K562 (cell line): ENCODE data around the gene BCL2L1. TPM values are rescaled to one million over a fixed set of nuclear protein-coding genes. Genes with fewer than 3 reads are reported as not detected.
A peak's percentile ranks its signal among the peaks of the same experiment; 100 is the strongest.

ENCODE experiments used
- ATAC-seq: fragments of 200-7000 bp; cut with Tn5 transposase; 3 replicates; pipeline ENCODE4 v1.9.1; 2020; ENCODE audit warnings: moderate library complexity
- BruUV-seq: library from RNA; stranded (reverse); fragments of 400-500 nt; replicated peaks from 2 replicates; lab custom pipeline; 2021; lab: Mats Ljungman, UMichigan
- CTCF ChIA-PET: fragments of 300-600 bp; formaldehyde crosslinking; extraction: SDS; loops from one replicate; lab custom pipeline; 2021; ENCODE audit warnings: low intra/inter-chr PET ratio; lab: Yijun Ruan, JAX
- POLR2A ChIA-PET: fragments of 300-600, 350-650 bp; sonication (Branson Sonifier 250); formaldehyde crosslinking; extraction: SDS; loops from one replicate; lab custom pipeline; 2021; ENCODE audit warnings: antibody characterized with exemption, inconsistent platforms; lab: Yijun Ruan, JAX
- DNase-seq, 4 experiments: peaks; one replicate each; pipeline versions ENCODE4 v3.0.0 to v3.0.0-alpha.2; 2011 to 2018; ENCODE audit warnings: low spot score in 3 of 4, mixed read lengths in 3 of 4; ENCODE audit errors: extremely low read depth in 1 of 4
- FAIRE-seq: peaks from 2 replicates; lab custom pipeline; 2011; peaks lifted over from hg19 to GRCh38; lab: Jason Lieb, UNC
- H2AFZ ChIP-seq: 2 replicates; pipeline ENCODE4 v1.6.0; 2011; ENCODE audit warnings: low read depth, low read length, control low read depth, inconsistent platforms
- H3K27ac ChIP-seq: fragments of 200-600 bp; 3 replicates; pipeline ENCODE4 v1.8.0; 2011; ENCODE audit warnings: low read depth, mild to moderate bottlenecking, control low read depth, inconsistent platforms, low read length, moderate library complexity, mixed read lengths; ENCODE audit errors: extremely low read depth
- H3K27me3 ChIP-seq, 2 experiments: fragments of 300-600 bp in 1 of 2; 2 replicates in 1 of 2; 3 replicates in 1 of 2; pipeline versions ENCODE4 v1.6.0 to v1.8.0; 2011; ENCODE audit warnings: inconsistent platforms in 2 of 2, low read length in 2 of 2, mild to moderate bottlenecking in 1 of 2, mixed read lengths in 1 of 2, moderate library complexity in 1 of 2; ENCODE audit not compliant: control insufficient read depth in 2 of 2, insufficient read depth in 2 of 2
- H3K36me3 ChIP-seq: fragments of 300-600 bp; 3 replicates; pipeline ENCODE4 v1.8.0; 2011; ENCODE audit warnings: mild to moderate bottlenecking, low read length, inconsistent platforms; ENCODE audit not compliant: control insufficient read depth, insufficient read depth
- H3K4me1 ChIP-seq, 2 experiments: fragments of 200-600 bp in 1 of 2; replicated peaks in 1 of 2; 2 replicates in 1 of 2; 3 replicates in 1 of 2; pipeline versions ENCODE4 v1.5.1 to v1.8.0; 2011; ENCODE audit warnings: inconsistent platforms in 2 of 2, low read length in 2 of 2, mild to moderate bottlenecking in 1 of 2, mixed read lengths in 1 of 2, moderate library complexity in 1 of 2; ENCODE audit not compliant: control insufficient read depth in 2 of 2, insufficient read depth in 2 of 2
- H3K4me2 ChIP-seq: 2 replicates; pipeline ENCODE4 v1.6.1; 2011; ENCODE audit warnings: low read length, control low read depth, inconsistent platforms, mixed read lengths; ENCODE audit not compliant: insufficient read depth
- H3K4me3 ChIP-seq: fragments of 200-600 bp; sonication (generic), shearing (Covaris generic); 2 replicates; pipeline ENCODE4 v1.5.1; 2016; ENCODE audit warnings: control low read depth, inconsistent platforms
- H3K79me2 ChIP-seq: fragments of 200-600 bp; 3 replicates; pipeline ENCODE4 v1.8.0; 2011; ENCODE audit warnings: low read length, inconsistent platforms; ENCODE audit not compliant: control insufficient read depth, insufficient read depth
- H3K9ac ChIP-seq, 2 experiments: 2 replicates each; pipeline versions ENCODE4 v1.6.0 to v1.6.1; 2011; ENCODE audit warnings: low read depth in 2 of 2, low read length in 2 of 2, control low read depth in 1 of 2, inconsistent platforms in 1 of 2, mild to moderate bottlenecking in 1 of 2, mixed read lengths in 1 of 2; ENCODE audit not compliant: insufficient read depth in 1 of 2
- H3K9me1 ChIP-seq: one replicate; pipeline ENCODE4 v1.6.0; 2011; ENCODE audit warnings: inconsistent platforms, mild to moderate bottlenecking, low read length, moderate library complexity; ENCODE audit not compliant: control insufficient read depth, insufficient read depth
- H3K9me3 ChIP-seq: replicated peaks from 2 replicates; pipeline ENCODE4 v1.5.1; 2011; ENCODE audit warnings: low read depth, low read length, inconsistent platforms; ENCODE audit not compliant: control insufficient read depth, insufficient read depth
- H4K20me1 ChIP-seq: replicated peaks from 2 replicates; pipeline ENCODE4 v1.6.1; 2011; ENCODE audit warnings: low read length, inconsistent platforms, mixed read lengths; ENCODE audit not compliant: control insufficient read depth, insufficient read depth
- BCOR ChIP-seq: fragments of 450-650 bp; IDR thresholded peaks from 2 replicates; pipeline ENCODE4 v1.6.1; 2016
- ELF1 ChIP-seq: fragments of 200-800 bp; sonication (Bioruptor generic); IDR thresholded peaks from 2 replicates; pipeline ENCODE4 v1.6.1; 2016; ENCODE audit warnings: missing genetic modification characterization, missing compliant biosample characterization
- EP400 ChIP-seq: fragments of 450-650 bp; IDR thresholded peaks from 2 replicates; pipeline ENCODE4 v1.6.1; 2017; ENCODE audit warnings: antibody characterized with exemption, mild to moderate bottlenecking, moderate library complexity
- KLF6 ChIP-seq: fragments of 250-450 bp; sonication (Bioruptor Pico); IDR thresholded peaks from 2 replicates; pipeline ENCODE4 v1.4.0; 2020; ENCODE audit warnings: mild to moderate bottlenecking, moderate library complexity, borderline replicate concordance
- MBD2 ChIP-seq: sonication (generic); IDR thresholded peaks from 2 replicates; pipeline ENCODE4 v1.6.1; 2016; ENCODE audit warnings: low read depth, borderline replicate concordance
- MCM3 ChIP-seq: fragments of 450-650 bp; IDR thresholded peaks from 2 replicates; pipeline ENCODE4 v1.6.1; 2016
- MIER1 ChIP-seq: fragments of 450-650 bp; IDR thresholded peaks from 2 replicates; pipeline ENCODE4 v1.6.1; 2016; ENCODE audit warnings: antibody characterized with exemption, mild to moderate bottlenecking, low read depth
- PHF20 ChIP-seq: fragments of 450-650 bp; IDR thresholded peaks from 2 replicates; pipeline ENCODE4 v1.6.1; 2018; ENCODE audit not compliant: partially characterized antibody
- SUPT5H ChIP-seq: fragments of 450-650 bp; IDR thresholded peaks from 2 replicates; pipeline ENCODE4 v1.6.1; 2016
- TAF15 ChIP-seq: fragments of 200-400 bp; formaldehyde crosslinking; IDR thresholded peaks from 2 replicates; pipeline ENCODE4 v1.6.1; 2017; ENCODE audit warnings: mild to moderate bottlenecking, low read depth, low read length, moderate library complexity
- ZNF668 ChIP-seq: fragments of 250-450 bp; sonication (Bioruptor Pico); IDR thresholded peaks from 2 replicates; pipeline ENCODE4 v1.8.0; 2022; ENCODE audit warnings: mild to moderate bottlenecking, inconsistent platforms
- ZNF830 ChIP-seq: fragments of 250-450 bp; sonication (Bioruptor Pico); IDR thresholded peaks from 2 replicates; pipeline ENCODE4 v1.5.0; 2021; ENCODE audit warnings: mild to moderate bottlenecking
- ZSCAN32 ChIP-seq: fragments of 450-650 bp; formaldehyde crosslinking; IDR thresholded peaks from 2 replicates; pipeline ENCODE4 v1.4.0; 2020; ENCODE audit warnings: mild to moderate bottlenecking, moderate library complexity
- WGBS: fragments of 100-300 bp; shearing (Covaris generic); methylation state at CpG from one replicate; pipeline ENCODE4 v1.1.6; 2016; ENCODE audit warnings: low coverage, mixed read lengths; ENCODE audit not compliant: insufficient coverage; ENCODE audit errors: missing lambda C conversion rate; 5-methylcytosine and 5-hydroxymethylcytosine counted together
- in situ Hi-C: fragments of 300-500 bp; cut with MboI; formaldehyde crosslinking; loops from 4 replicates; pipeline ENCODE4 v1.15.0; 2018; ENCODE audit warnings: inconsistent platforms, mixed read lengths
- intact Hi-C: fragments of 100-400 bp; cut with micrococcal nuclease; formaldehyde crosslinking; loops from 2 replicates; pipeline ENCODE4 v1.14.2; 2022
- polyA plus RNA-seq, 8 experiments: library from polyadenylated mRNA; depleted of rRNA in 4 of 8; stranded (reverse) in 5 of 8; unstranded in 3 of 8; fragments of >200 nt; fragmentation: Nextera tagmentation in 2 of 8; fragmentation: Illumina TruSeq in 1 of 8; extraction: Ambion mirVana in 2 of 8; extraction: Trizol in 1 of 8; gene quantifications; 2 replicates each; pipeline versions ENCODE4 v1.2.1 to v1.2.3, GENCODE V29; 2011 to 2014; ENCODE audit warnings: inconsistent platforms in 1 of 8, missing spikeins in 1 of 8
- total RNA-seq, 7 experiments: library from RNA; depleted of rRNA in 6 of 7; stranded (reverse); fragments of >200 nt in 6 of 7; fragmentation: Illumina TruSeq in 2 of 7; extraction: Trizol in 2 of 7; gene quantifications; 2 replicates each; pipeline versions ENCODE4 v1.2.1 to v1.2.3, GENCODE V29; 2011 to 2021; ENCODE audit warnings: low replicate concordance in 1 of 7
- TF ChIP-seq, protein P1 (sequence below): sonication (generic); formaldehyde crosslinking; IDR thresholded peaks from 2 replicates; pipeline ENCODE4 v1.8.1; 2023; ENCODE audit warnings: mild to moderate bottlenecking, missing genetic modification reagents

The BCL2L1 gene
- total and polyA plus RNA-seq, 9 of the 15 experiments (the other 6 are each of a cell fraction or from before 2014, with no cell fraction given), result 3.3 to 182 (median 120) TPM

- TF ChIP-seq, protein P1, sequence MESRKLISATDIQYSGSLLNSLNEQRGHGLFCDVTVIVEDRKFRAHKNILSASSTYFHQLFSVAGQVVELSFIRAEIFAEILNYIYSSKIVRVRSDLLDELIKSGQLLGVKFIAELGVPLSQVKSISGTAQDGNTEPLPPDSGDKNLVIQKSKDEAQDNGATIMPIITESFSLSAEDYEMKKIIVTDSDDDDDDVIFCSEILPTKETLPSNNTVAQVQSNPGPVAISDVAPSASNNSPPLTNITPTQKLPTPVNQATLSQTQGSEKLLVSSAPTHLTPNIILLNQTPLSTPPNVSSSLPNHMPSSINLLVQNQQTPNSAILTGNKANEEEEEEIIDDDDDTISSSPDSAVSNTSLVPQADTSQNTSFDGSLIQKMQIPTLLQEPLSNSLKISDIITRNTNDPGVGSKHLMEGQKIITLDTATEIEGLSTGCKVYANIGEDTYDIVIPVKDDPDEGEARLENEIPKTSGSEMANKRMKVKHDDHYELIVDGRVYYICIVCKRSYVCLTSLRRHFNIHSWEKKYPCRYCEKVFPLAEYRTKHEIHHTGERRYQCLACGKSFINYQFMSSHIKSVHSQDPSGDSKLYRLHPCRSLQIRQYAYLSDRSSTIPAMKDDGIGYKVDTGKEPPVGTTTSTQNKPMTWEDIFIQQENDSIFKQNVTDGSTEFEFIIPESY (CRISPR knock-in tag), result no peak
- TF ChIP-seq MCM3 (no peak), MIER1 (no peak), ZNF830 (CRISPR knock-in tag) (0 out of 2 replicates have a peak, but pooled peaks have one; percentile 60), TAF15 (no peak)
These were observed 38.3 kb downstream of the BCL2L1 start (continued) for GRCh38 chr20:31684153-31685015.

GRCh38 chr20:31682927-31683326 is 39.7 kb downstream of the BCL2L1 start:
- CTCF ChIA-PET, result no interaction called here
- intact Hi-C loops, result no loop called here
- Histone ChIP-seq H3K9me3 (no peaks in the 10 kb centered on the region), H3K36me3 (peaks cover 85% of the 10 kb centered on the region), H4K20me1 (no peaks in the 10 kb centered on the region), H3K27ac (peak overlapping the region; percentile 62), H3K79me2 (peaks cover 99% of the 10 kb centered on the region), H3K4me3 (no peak overlapping the region), H3K27me3 (no peaks in the 10 kb centered on the region), H2AFZ (no peak overlapping the region), H3K4me2 (peak overlapping the region; percentile 9; the same call in 1 of the 2 replicates), H3K4me1 (peaks cover 54 to 93% of the 10 kb centered on the region in 2 experiments), H3K9ac (peak overlapping the region; percentile 32 to 57; a peak in 3 of 4 replicates), H3K9me1 (no peaks in the 10 kb centered on the region)
- POLR2A ChIA-PET, result interaction anchor here (0.6 to 1.7 kb wide), 6 partner anchors 9 to 1438 kb away, joined by 3 to 7 read pairs (median 4); no protein-coding TSS in a partner anchor
- in situ Hi-C loops, result no loop called here
- DNase-seq, result no peak
- no TSS peak for BruUV-seq
- WGBS, result 66% methylated on average over 2 of the region's 2 CpGs
- no peak for FAIRE-seq
- no peak for ATAC-seq
- TF ChIP-seq ZNF668 (CRISPR knock-in tag) (no peak), KLF6 (CRISPR knock-in tag) (peak; percentile 52; the same call in 1 of the 2 replicates), EP400 (no peak), ELF1 (tag) (no peak), SUPT5H (0 out of 2 replicates have a peak, but pooled peaks have one; percentile 42), ZSCAN32 (CRISPR knock-in tag) (no peak), MBD2 (no peak), PHF20 (no peak), BCOR (no peak)
